ENCODE results near the gene SCYGR2. TPM values are rescaled to one million over a fixed set of nuclear protein-coding genes. Genes with fewer than 3 reads are reported as not detected.

The SCYGR2 gene
- total and polyA plus RNA-seq, 2 of the 8 experiments (the other 6 are each of a cell fraction or from before 2014, with no cell fraction given): not detected

- no peak for TF ChIP-seq CHD7 (IDR thresholded peaks at IDR 0.05; ENCODE audit: insufficient replicate concordance, low read length)
These were observed 46.9 kb upstream of the SCYGR2 start (continued) for GRCh38 chr2:227551836-227552235.
